ENCODE results near the gene TAL1. TPM values are rescaled to one million over a fixed set of nuclear protein-coding genes. Genes with fewer than 3 reads are reported as not detected.
A peak's percentile ranks its signal among the peaks of the same experiment; 100 is the strongest.
"Not testable (repeated sequence)": the region's sequence is repeated elsewhere in the genome, so short reads cannot be mapped to it uniquely, and the experiment has no call there.

TAL1 gene
- total RNA-seq, 1 experiment from 2014 or later = not detected

DNA sequence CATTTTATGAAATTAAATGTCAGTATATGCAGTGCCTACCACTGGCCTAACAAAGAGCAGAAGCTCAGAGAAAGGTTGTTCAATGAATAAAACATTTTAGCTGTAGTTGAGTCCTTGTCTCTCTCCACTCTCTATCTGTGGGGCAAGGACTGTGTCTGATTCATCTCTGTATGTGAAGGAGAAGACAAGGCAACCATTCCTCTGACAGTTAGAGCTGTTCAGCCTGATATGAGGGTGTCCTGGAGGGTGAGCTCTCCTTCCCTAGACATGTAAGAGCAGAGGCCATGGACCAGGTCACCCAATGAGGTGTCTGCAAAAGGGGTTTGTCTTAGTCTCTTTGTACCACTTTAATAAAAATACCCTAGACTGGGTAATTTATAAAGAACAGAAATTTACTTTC lies 37.7 kb downstream of the TAL1 start:
- Histone ChIP-seq H3K23ac (ENCODE audit: insufficient read length, low read depth, low read length) (no peak overlapping the region), H3K79me2 (ENCODE audit: insufficient read depth, low read length) (no peaks in the 10 kb centered on the region), H3K56ac (ENCODE audit: insufficient read length, low read depth, low read length) (no peak overlapping the region), H2BK120ac (ENCODE audit: low read depth, low read length, poor library complexity, severe bottlenecking) (no peak overlapping the region), H3K27me3 (ENCODE audit: insufficient read depth, low read length) (peaks cover 9% of the 10 kb centered on the region; the same call in 1 of the 2 replicates), H3K27ac (ENCODE audit: insufficient read length, low read depth, low read length) (no peak overlapping the region), H3K14ac (ENCODE audit: insufficient read depth, low read length) (no peak overlapping the region), H3K4ac (ENCODE audit: low read depth, low read length) (no peak overlapping the region), H4K91ac (ENCODE audit: insufficient read length, low read depth, low read length) (no peak overlapping the region), H2AK5ac (ENCODE audit: insufficient read length, low read length) (no peak overlapping the region), H2AFZ (ENCODE audit: low read length) (no peak overlapping the region), H3K4me2 (ENCODE audit: insufficient read depth, insufficient read length, low read length) (no peak overlapping the region), H4K20me1 (ENCODE audit: control insufficient read depth, insufficient read depth, insufficient read length) (no peaks in the 10 kb centered on the region), H2BK20ac (ENCODE audit: low read depth, low read length, poor library complexity, severe bottlenecking) (no peak overlapping the region), H3K4me1 (ENCODE audit: insufficient read depth, low read length) (peaks cover 7% of the 10 kb centered on the region), H3K18ac (ENCODE audit: insufficient read length, low read depth, low read length) (no peak overlapping the region), H3T11ph (ENCODE audit: low read length) (no peak overlapping the region), H2BK5ac (ENCODE audit: insufficient read length, low read length) (no peak overlapping the region), H3K9ac (ENCODE audit: extremely low read depth, insufficient read length, low read length) (no peak overlapping the region), H2BK15ac (ENCODE audit: low read depth, low read length) (no peak overlapping the region), H3K9me3 (ENCODE audit: control insufficient read depth, low read depth, low read length) (no peaks in the 10 kb centered on the region), H2BK12ac (ENCODE audit: insufficient read length, low read depth, low read length) (no peak overlapping the region), H4K8ac (replicated peaks; ENCODE audit: insufficient read length, low read depth, low read length) (no peak overlapping the region), H3K23me2 (ENCODE audit: insufficient read length, low read depth, low read length, poor library complexity, severe bottlenecking) (no peaks in the 10 kb centered on the region), H3K79me1 (ENCODE audit: insufficient read depth, low read depth, low read length, poor library complexity, severe bottlenecking) (no peaks in the 10 kb centered on the region), H4K5ac (ENCODE audit: insufficient read length, low read depth, low read length) (no peak overlapping the region)
- H3K27me3 Mint-ChIP-seq (ENCODE audit: low read depth) = peaks cover 70% of the 10 kb centered on the region
- H3K9me3 Mint-ChIP-seq = no peaks in the 10 kb centered on the region
- H3K27ac Mint-ChIP-seq = no peak overlapping the region
- no peak for TF ChIP-seq CTCF (conservative IDR thresholded peaks at IDR 0.05)
- H3K36me3 Mint-ChIP-seq (ENCODE audit: insufficient read depth in 1 of 3, low read depth in 3 of 3) = no peaks in the 10 kb centered on the region
- no peak overlapping the region for H3K4me3 Mint-ChIP-seq
- peak; percentile 10 for DNase-seq
- H3K4me1 Mint-ChIP-seq = peaks cover 31 to 40% of the 10 kb centered on the region in 2 experiments

DNA sequence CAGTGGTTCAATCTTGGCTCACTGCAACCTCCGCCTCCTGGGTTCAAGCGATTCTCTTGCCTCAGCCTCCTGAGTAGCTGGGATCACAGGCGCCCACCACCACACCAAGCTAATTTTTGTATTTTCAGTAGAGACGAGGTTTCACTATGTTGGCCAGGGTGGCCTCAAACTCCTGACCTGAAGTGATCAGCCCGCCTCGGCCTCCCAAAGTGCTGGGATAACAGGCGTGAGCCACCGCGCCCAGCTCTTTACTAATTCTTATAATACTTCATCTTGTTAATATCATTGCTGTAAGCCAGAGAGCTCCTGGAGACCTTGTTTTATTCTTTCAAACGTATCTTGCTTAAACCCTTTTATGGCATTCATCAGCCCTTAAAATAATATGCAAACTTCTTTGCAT lies 38.5 kb downstream of the TAL1 start:
- not testable (repeated sequence) for H3K56ac ChIP-seq (ENCODE audit: insufficient read length, low read depth, low read length); H3K9ac ChIP-seq (ENCODE audit: extremely low read depth, insufficient read length, low read length); H3K9me3 ChIP-seq (ENCODE audit: control insufficient read depth, low read depth, low read length); H3K27me3 ChIP-seq (ENCODE audit: insufficient read depth, low read length); H3K4me1 ChIP-seq (ENCODE audit: insufficient read depth, low read length); H3K4ac ChIP-seq (ENCODE audit: low read depth, low read length); H4K91ac ChIP-seq (ENCODE audit: insufficient read length, low read depth, low read length); H2AFZ ChIP-seq (ENCODE audit: low read length); H2BK12ac ChIP-seq (ENCODE audit: insufficient read length, low read depth, low read length); H3K23me2 ChIP-seq (ENCODE audit: insufficient read length, low read depth, low read length, poor library complexity, severe bottlenecking); H3K79me1 ChIP-seq (ENCODE audit: insufficient read depth, low read depth, low read length, poor library complexity, severe bottlenecking); H2BK5ac ChIP-seq (ENCODE audit: insufficient read length, low read length); H3K27ac Mint-ChIP-seq; H3K36me3 Mint-ChIP-seq (ENCODE audit: insufficient read depth in 1 of 3, low read depth in 3 of 3); H3K14ac ChIP-seq (ENCODE audit: insufficient read depth, low read length); H3K79me2 ChIP-seq (ENCODE audit: insufficient read depth, low read length); H4K5ac ChIP-seq (ENCODE audit: insufficient read length, low read depth, low read length); H3K23ac ChIP-seq (ENCODE audit: insufficient read length, low read depth, low read length); H3K9me3 Mint-ChIP-seq; H2BK120ac ChIP-seq (ENCODE audit: low read depth, low read length, poor library complexity, severe bottlenecking); H2BK15ac ChIP-seq (ENCODE audit: low read depth, low read length); H3T11ph ChIP-seq (ENCODE audit: low read length); H2BK20ac ChIP-seq (ENCODE audit: low read depth, low read length, poor library complexity, severe bottlenecking); H3K18ac ChIP-seq (ENCODE audit: insufficient read length, low read depth, low read length); H2AK5ac ChIP-seq (ENCODE audit: insufficient read length, low read length); H3K4me3 Mint-ChIP-seq; H4K8ac ChIP-seq (replicated peaks; ENCODE audit: insufficient read length, low read depth, low read length); H4K20me1 ChIP-seq (ENCODE audit: control insufficient read depth, insufficient read depth, insufficient read length); DNase-seq; H3K27ac ChIP-seq (ENCODE audit: insufficient read length, low read depth, low read length)
- H3K4me2 ChIP-seq (ENCODE audit: insufficient read depth, insufficient read length, low read length) = peak overlapping the region; percentile 17
- Mint-ChIP-seq H3K4me1 (peaks cover 31 to 40% of the 10 kb centered on the region in 2 experiments), H3K27me3 (ENCODE audit: low read depth) (peaks cover 66% of the 10 kb centered on the region)
- no CpG with 5 or more reads among the region's 10 CpGs for WGBS (ENCODE audit: extremely low coverage, insufficient read length, low lambda C conversion rate)
